Stimulated activated CD4-positive, alpha-beta T cell treated with anti-CD3 and anti-CD28 coated beads, Interleukin-2, amount 100 ng/mL, for 24 hours (primary cell): Measurements from ENCODE around the gene TMEM54.

ENCODE experiments used
- DNase-seq, 2 donors: peaks; one replicate each; pipeline ENCODE4 v3.0.0-alpha.2; 2020

TMEM54 gene

DNA sequence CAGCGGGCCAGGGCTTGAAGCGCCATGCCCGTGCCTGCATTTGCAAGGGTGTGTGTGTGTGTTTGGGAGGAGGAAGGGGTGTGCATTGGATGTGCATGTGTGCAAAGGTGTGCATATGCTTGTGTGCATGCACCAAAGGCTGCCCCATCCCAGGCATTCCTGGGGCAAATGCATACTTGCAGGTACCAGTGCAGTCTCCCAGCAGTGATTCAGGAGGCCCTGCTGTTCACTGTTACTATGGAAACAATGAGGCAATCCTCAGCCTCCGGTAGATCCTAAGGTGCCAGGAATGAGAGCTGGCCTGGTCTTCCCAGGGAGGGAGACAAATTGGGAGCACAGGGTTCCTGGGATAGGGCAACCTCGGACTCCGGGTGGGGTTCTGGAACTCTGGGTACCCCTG, 23.0 kb downstream of the TMEM54 start:
- DNase-seq = no peak

DNA sequence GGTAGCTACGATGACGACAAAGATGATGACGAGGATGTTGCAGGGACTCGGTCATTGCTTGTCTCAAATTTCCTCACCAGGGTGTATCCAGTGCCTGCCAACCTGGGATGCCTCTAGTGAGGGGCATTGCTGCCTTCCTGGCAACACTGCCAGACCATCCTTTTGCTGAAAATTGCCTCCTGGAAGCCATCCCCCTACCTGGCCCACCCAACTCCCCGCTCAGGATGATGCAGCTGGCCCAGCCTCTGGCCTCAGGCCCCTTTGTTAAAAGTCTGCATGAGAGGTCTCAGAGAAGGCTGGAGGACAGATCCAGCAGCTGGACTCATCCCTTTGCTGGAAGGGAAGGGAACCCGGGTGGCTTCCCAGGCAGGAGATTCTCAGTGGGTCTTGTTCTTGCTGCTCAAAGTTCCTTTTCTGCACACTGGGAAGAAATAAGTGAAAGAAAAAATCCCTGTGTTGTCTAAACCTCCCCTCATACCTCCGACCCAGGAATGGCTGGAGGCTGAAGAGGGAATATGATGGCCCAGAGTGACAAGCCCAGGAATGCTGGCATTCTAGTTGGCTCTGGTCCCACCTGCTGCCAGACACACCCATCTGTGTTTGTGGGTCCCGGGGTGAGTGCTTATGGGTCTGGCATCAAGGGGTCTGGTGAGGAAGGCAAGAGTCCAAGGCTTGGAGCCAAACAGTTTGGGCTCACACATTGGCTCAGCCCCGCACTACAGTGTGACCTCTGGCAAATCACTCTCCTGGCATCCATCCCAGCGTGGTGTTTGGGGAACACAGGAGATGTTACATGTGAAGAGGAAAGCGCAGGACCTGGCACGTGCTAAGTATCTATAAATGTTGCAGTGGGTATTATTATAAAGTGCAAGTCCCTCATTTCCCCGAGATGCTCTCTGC, 23.7 kb downstream of the TMEM54 start:
- DNase-seq = no peak

- DNase-seq = peak; percentile 43 to 61
Measured at GRCh38 chr1:32876341-32877210, 24.6 kb downstream of the TMEM54 start.

DNA sequence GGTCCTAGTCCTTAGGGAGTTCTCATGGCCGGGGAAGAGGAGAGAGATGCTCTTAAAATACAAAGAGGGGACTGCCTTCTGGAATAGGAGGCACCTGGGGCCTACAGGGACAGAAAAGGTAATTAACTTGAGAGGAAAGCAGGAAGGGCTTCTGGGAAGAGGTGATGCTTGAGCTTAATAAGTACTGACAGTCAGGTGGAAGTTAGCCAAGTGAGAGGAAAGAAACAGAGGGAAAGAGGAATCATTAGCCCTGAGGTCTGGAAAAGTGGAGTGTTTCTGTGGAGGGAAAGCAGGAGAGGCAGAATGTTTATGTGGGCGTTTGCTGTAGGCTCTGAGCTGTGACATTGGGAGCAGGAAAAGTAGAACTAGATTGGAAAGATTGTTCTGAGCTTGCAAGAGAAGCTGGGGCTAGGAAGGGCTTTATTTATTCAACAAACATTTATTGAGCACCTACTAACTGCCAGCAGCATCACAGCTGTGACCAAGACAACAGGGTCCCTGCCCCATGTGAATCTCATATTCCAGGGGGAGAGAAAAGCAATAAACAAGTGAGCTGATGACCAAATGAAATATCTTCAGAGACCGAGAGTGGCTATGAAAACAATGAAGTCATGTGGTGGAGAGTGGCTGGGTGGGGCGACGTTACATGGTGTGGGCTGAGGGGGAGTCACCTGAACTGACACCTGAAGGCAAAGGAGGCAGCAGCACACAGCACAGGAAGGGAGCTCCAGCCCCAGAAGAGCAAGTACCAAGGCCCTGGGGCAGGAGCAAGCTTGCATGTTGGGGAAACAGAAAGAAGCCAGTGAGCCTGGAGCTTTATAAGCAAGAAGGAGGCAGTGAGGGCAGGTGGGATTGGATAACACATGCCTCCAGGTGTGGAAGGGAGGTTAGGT, 26.1 kb downstream of the TMEM54 start:
- no peak for DNase-seq

- no peak for DNase-seq
Measured at GRCh38 chr1:32873484-32873883, 27.7 kb downstream of the TMEM54 start.

DNA sequence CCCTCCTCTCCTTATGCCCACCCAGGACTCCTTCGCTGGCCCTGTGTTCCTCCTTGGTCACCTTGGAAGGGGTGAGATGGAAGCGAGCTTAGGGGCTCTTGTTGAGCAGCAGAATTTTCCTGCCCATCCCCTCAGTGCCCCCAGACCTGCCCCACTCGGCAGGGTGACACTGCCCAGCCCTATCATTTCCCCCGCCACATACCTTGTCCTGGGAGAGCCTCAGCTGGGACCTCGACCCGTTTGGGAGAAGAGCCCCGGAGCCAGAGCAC, 29.1 kb downstream of the TMEM54 start:
- no peak for DNase-seq

GRCh38 chr1:32871364-32872191, 29.6 kb downstream of the TMEM54 start:
- DNase-seq = no peak

- no peak for DNase-seq
Measured at GRCh38 chr1:32870615-32871363, 30.4 kb downstream of the TMEM54 start, which contains the start of gene FNDC5. TSS of gene FNDC5 (minus strand) at chr1:32870912.

GRCh38 chr1:32869923-32870614, 31.1 kb downstream of the TMEM54 start:
- DNase-seq = no peak

- no peak for DNase-seq
Measured at GRCh38 chr1:32868806-32869455, 32.3 kb downstream of the TMEM54 start.

GRCh38 chr1:32868085-32868484, 33.1 kb downstream of the TMEM54 start:
- DNase-seq = no peak

DNA sequence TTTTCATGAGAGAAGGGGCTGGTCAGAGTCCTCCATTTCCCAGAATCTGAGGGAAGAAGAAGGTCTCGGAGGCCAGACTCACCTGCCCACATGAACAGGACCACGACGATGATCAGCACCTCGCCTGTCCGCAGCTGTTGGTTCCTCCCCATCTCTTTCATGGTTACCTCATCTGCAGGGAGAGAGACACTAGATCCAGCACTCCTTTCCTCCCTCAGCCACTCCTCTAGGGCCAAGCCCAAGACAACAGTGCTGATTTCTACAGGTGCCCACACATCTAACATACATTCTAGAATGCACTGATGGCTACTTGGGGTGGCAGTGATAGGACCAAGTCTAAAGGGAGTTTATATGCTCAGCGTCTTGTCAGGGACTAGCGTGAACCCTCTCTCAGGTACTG, 33.5 kb downstream of the TMEM54 start:
- DNase-seq = no peak

DNA sequence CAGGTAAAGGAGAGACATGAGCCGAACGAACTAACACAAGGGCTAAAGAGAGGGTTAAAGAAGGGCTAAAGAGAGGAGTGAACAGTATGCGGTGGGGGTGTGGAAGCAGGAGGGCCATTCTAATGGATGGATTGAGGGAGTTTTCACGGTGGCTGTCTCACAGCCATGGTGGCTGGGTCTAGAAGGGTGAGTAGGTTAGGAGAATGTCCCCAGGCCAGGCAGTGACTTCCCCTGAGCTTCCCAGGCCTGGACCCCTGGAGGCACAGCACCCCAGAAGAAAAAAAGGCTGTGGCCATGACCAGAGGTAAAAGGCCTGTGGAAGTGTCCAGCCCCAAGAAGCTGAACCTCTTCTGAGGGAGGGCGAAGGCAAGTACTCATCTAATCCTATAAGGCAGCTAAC, 34.0 kb downstream of the TMEM54 start:
- DNase-seq = no peak

DNA sequence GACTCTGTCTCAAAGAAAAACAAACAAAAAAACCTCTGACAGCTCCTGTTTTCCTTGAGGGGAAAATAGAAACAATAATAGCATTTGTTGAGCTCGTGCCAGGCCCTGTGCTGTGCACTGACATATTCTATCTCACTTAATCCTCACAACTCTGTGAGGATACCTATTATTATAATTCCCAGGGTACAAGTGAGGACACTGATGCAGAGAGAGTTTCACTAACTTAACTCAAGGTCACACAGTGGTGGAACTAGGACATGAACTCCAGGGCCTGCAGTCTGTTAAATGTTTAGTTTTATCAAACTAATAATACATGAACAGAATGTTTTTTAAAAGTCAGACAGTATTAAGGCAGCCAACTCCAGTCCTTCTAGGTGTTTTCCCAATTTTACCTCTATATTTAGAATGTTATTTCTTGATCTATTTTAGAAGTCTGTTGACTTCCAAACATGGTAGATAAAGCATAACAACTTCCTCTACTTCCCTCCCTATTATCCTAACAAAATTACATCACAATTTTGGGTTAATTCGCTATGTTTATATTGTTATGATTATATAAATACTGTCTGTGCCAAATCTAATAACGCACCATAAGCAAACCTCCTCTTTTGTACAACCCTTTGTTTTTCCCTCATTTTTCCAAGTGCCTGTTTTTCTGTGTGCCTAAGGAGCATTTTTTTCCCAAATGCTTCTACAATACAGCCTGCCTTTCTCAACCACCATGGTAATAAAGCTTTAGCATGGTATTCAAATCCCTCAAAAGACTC, 35.4 kb downstream of the TMEM54 start:
- no peak for DNase-seq

DNA sequence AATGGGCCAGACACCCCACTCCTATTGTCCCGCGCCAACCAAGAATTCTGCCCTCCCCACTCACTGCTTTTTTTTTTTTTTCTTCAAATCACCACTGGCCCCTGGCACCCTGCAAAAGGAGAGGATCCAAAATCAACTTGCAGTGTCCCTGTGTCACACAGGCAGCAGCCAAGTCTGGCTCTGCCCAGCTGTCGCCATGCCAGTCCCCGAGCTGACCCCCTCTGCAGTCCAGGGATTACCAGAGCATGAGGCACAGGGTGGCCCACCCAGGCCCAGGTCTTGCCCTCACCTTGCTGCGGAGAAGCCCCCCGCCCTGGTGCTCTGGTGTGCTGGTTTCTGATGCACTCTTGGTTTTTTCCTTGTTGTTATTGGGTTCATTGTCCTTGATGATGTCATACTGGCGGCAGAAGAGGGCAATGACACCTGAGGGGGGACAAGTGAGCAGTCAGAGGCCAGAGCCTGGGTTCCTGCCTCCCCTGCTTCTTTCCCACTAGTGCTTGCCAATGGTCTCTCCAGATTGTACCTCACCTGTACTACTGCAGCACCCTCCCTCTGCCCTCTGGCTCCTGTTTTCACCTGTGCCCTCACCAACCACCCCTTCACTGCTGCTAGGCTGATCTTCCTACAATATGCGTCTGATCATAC, 36.7 kb downstream of the TMEM54 start:
- DNase-seq = no peak

DNA sequence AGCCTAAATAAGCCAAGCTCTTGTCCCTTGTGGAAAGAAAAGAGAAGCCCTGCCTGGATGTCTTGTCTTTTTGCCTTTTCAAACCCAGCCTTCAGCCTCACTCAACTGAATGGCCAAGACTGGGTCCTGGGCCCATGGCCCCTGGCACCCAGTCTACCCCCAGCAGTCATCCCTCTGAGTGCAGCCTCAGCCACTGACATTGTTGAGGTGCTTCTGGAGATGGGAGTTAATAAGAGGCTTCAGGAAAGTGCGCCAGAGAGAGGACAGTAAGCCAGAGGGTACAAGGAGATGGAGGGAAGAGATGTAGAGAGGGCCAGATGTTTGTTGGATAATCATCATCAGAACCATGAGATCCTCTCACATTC, 37.3 kb downstream of the TMEM54 start:
- DNase-seq = no peak

GRCh38 chr1:32863218-32863880, 37.8 kb downstream of the TMEM54 start:
- DNase-seq = no peak
